B cell (primary cell): ENCODE results near the gene FRK. TPM values are rescaled to one million over a fixed set of nuclear protein-coding genes. Genes with fewer than 3 reads are reported as not detected.

ENCODE experiments used
- ATAC-seq: fragments of 200-7000 bp; cut with Tn5 transposase; one replicate; pipeline ENCODE4 v1.10.0; 2021; ENCODE audit warnings: low read depth, mild to moderate bottlenecking, moderate number of reproducible peaks, moderate library complexity
- CTCF ChIA-PET: fragments of 350-600 bp; sonication (Branson Sonifier 250); formaldehyde crosslinking; loops from one replicate; lab custom pipeline; 2021; ENCODE audit warnings: antibody characterized with exemption, inconsistent platforms; lab: Charles Lee
- POLR2A ChIA-PET: fragments of 350-600 bp; sonication (Branson Sonifier 250); formaldehyde crosslinking; loops from one replicate; lab custom pipeline; 2021; ENCODE audit warnings: antibody characterized with exemption; lab: Charles Lee
- DNase-seq: peaks from one replicate; pipeline ENCODE4 v3.0.0; 2013
- H2AFZ ChIP-seq: 2 replicates; pipeline ENCODE4 v1.6.1; 2012; ENCODE audit warnings: mild to moderate bottlenecking, low read depth, low read length; ENCODE audit not compliant: insufficient read depth, poor library complexity, severe bottlenecking
- H3K27ac ChIP-seq, 2 donors: 1 replicate in 1 of 2; 2 replicates in 1 of 2; pipeline ENCODE4 v1.5.1; 2012 to 2013; ENCODE audit warnings: low read length in 2 of 2, mild to moderate bottlenecking in 2 of 2, moderate library complexity in 1 of 2
- H3K27me3 ChIP-seq, 4 experiments: fragments of 200-600 bp in 1 of 4; sonication (generic) in 1 of 4; replicated peaks in 1 of 4; 1 replicate in 2 of 4; 2 replicates in 2 of 4; pipeline versions ENCODE4 v1.6.1 to v1.7.0; 2013 to 2016; ENCODE audit warnings: low read length in 3 of 4, mild to moderate bottlenecking in 2 of 4, mixed read lengths in 1 of 4, moderate library complexity in 1 of 4; ENCODE audit not compliant: insufficient read depth in 4 of 4, control insufficient read depth in 3 of 4; ENCODE audit errors: control extremely low read depth in 1 of 4
- H3K36me3 ChIP-seq, 2 experiments: replicated peaks in 1 of 2; 1 replicate in 1 of 2; 2 replicates in 1 of 2; pipeline versions ENCODE4 v1.6.1 to v1.7.1; 2013; ENCODE audit warnings: low read length in 1 of 2; ENCODE audit not compliant: insufficient read depth in 2 of 2, control insufficient read depth in 1 of 2; ENCODE audit errors: control extremely low read depth in 1 of 2, extremely low read depth in 1 of 2
- H3K4me1 ChIP-seq, 2 donors: fragments of 200-600 bp in 1 of 2; sonication (generic) in 1 of 2; 1 replicate in 1 of 2; 2 replicates in 1 of 2; pipeline versions ENCODE4 v1.5.1 to v1.6.1; 2013 to 2017; ENCODE audit warnings: low read length in 2 of 2; ENCODE audit not compliant: control insufficient read depth in 2 of 2, insufficient read depth in 2 of 2
- H3K4me2 ChIP-seq: replicated peaks from 2 replicates; pipeline ENCODE3; 2012; ENCODE audit warnings: mild to moderate bottlenecking, low read depth, low read length; ENCODE audit not compliant: poor library complexity, severe bottlenecking
- H3K4me3 ChIP-seq, 5 experiments: fragments of 200-600 bp in 1 of 5; sonication (generic) in 1 of 5; 1 replicate in 3 of 5; 2 replicates in 2 of 5; pipeline versions ENCODE4 v1.5.1 to v1.7.0; 2011 to 2016; ENCODE audit warnings: low read length in 4 of 5, mild to moderate bottlenecking in 4 of 5, low read depth in 2 of 5, control low read depth in 1 of 5, moderate library complexity in 1 of 5; ENCODE audit not compliant: insufficient read depth in 1 of 5; ENCODE audit errors: control extremely low read depth in 1 of 5, extremely low read depth in 1 of 5
- H3K79me2 ChIP-seq: fragments of 200-600 bp; sonication (generic); one replicate; pipeline ENCODE4 v1.6.0; 2016; ENCODE audit warnings: low read length; ENCODE audit not compliant: control insufficient read depth, insufficient read depth
- H3K9ac ChIP-seq: fragments of 200-600 bp; sonication (generic); 2 replicates; pipeline ENCODE4 v1.6.1; 2017; ENCODE audit warnings: mild to moderate bottlenecking, low read length, moderate library complexity
- H3K9me3 ChIP-seq, 3 donors: one replicate each; pipeline versions ENCODE4 v1.6.1 to v1.7.1; 2013; ENCODE audit warnings: low read length in 2 of 3; ENCODE audit not compliant: control insufficient read depth in 2 of 3, insufficient read depth in 1 of 3; ENCODE audit errors: control extremely low read depth in 1 of 3
- H4K20me1 ChIP-seq: 2 replicates; pipeline ENCODE4 v1.6.0; 2012; ENCODE audit warnings: mild to moderate bottlenecking, low read length; ENCODE audit not compliant: insufficient read depth, control insufficient read depth, poor library complexity, severe bottlenecking
- H3K27ac Mint-ChIP-seq: one replicate; pipeline ENCODE4 v1.8.0; 2021; ENCODE audit warnings: mixed read lengths
- H3K27me3 Mint-ChIP-seq: one replicate; pipeline ENCODE4 v1.8.0; 2021; ENCODE audit warnings: mixed read lengths
- H3K4me1 Mint-ChIP-seq: one replicate; pipeline ENCODE4 v1.8.0; 2021; ENCODE audit warnings: mixed read lengths
- H3K4me3 Mint-ChIP-seq: one replicate; pipeline ENCODE4 v1.8.0; 2021; ENCODE audit warnings: mixed read lengths
- H3K9me3 Mint-ChIP-seq: one replicate; pipeline ENCODE4 v1.8.0; 2022; ENCODE audit warnings: mixed read lengths; ENCODE audit not compliant: insufficient read depth
- CTCF ChIP-seq: fragments of 200-600 bp; IDR thresholded peaks from one replicate; pipeline ENCODE4 v1.8.0; 2022; ENCODE audit warnings: antibody characterized with exemption, mild to moderate bottlenecking
- EZH2 ChIP-seq: IDR thresholded peaks from 2 replicates; pipeline ENCODE4 v1.6.1; 2012; ENCODE audit warnings: borderline replicate concordance, low read depth, mild to moderate bottlenecking, moderate library complexity, low read length; ENCODE audit not compliant: insufficient read depth, poor library complexity, severe bottlenecking
- WGBS: methylation state at CpG from one replicate; pipeline ENCODE4 v1.1.5; 2013; ENCODE audit warnings: missing lambda C conversion rate; ENCODE audit not compliant: insufficient coverage; 5-methylcytosine and 5-hydroxymethylcytosine counted together
- intact Hi-C: fragments of 100-400 bp; cut with micrococcal nuclease; formaldehyde crosslinking; loops from one replicate; pipeline ENCODE4 v1.10.0; 2022
- polyA plus RNA-seq: library from polyadenylated mRNA; depleted of rRNA; stranded (reverse); fragments of >200 nt; gene quantifications from 2 replicates; pipeline ENCODE4 v1.2.3, GENCODE V29; 2012
- total RNA-seq, 2 donors: library from RNA; stranded (reverse); fragments of 120-200 nt in 1 of 2; gene quantifications; 1 replicate in 1 of 2; 2 replicates in 1 of 2; pipeline versions ENCODE4 v1.2.3 to v1.2.4, GENCODE V29; 2013 to 2022

Gene FRK
- total and polyA plus RNA-seq, 2 donors (not counting 1 experiment from before 2014, with no cell fraction given), result 0.01 to 0.07 TPM

GRCh38 chr6:115887891-115888290 lies 172.8 kb downstream of the FRK start:
- WGBS, result 90% methylated on average over 4 of the region's 7 CpGs

More at GRCh38 chr6:115887891-115888290, 172.8 kb downstream of the FRK start:
- no peaks in the 10 kb centered on the region for H3K9me3 ChIP-seq
- no peak overlapping the region for H3K27ac ChIP-seq
- no peak overlapping the region for H3K27ac Mint-ChIP-seq
- H3K9ac ChIP-seq, result no peak overlapping the region
- H3K79me2 ChIP-seq, result no peaks in the 10 kb centered on the region
- H3K27me3 Mint-ChIP-seq, result no peaks in the 10 kb centered on the region
- CTCF ChIA-PET, result interaction anchor here (1.2 kb wide), 1 partner anchor 8 kb away, joined by 3 read pairs; no protein-coding TSS in a partner anchor
- H3K36me3 ChIP-seq, result no peaks in the 10 kb centered on the region
- no peak for ATAC-seq
- H3K9me3 Mint-ChIP-seq, result no peaks in the 10 kb centered on the region
- TF ChIP-seq EZH2, result no peak
- TF ChIP-seq CTCF, result no peak
- POLR2A ChIA-PET, result no interaction called here
- no peaks in the 10 kb centered on the region for H3K4me1 Mint-ChIP-seq
- DNase-seq, result no peak
- intact Hi-C loops, result no loop called here
- no peaks in the 10 kb centered on the region for H3K27me3 ChIP-seq
- H2AFZ ChIP-seq, result no peak overlapping the region
- H3K4me1 ChIP-seq, result no peaks in the 10 kb centered on the region
- no peaks in the 10 kb centered on the region for H4K20me1 ChIP-seq
- H3K4me2 ChIP-seq, result no peak overlapping the region
- no peak overlapping the region for H3K4me3 Mint-ChIP-seq
- no peak overlapping the region for H3K4me3 ChIP-seq
